Psoas muscle (tissue), 8 donors: ENCODE data around the gene SRF. TPM values are rescaled to one million over a fixed set of nuclear protein-coding genes. Genes with fewer than 3 reads are reported as not detected.

Experiments used
- ATAC-seq, 4 donors: fragments of 200-7000 bp; cut with Tn5 transposase; one replicate each; pipeline ENCODE4 v1.9.1; 2020; ENCODE audit warnings: moderate library complexity in 3 of 4, mild to moderate bottlenecking in 2 of 4
- DNase-seq, 2 donors: peaks; one replicate each; pipeline ENCODE4 v3.0.0-alpha.2; 2020
- H3K27ac ChIP-seq: fragments of 200-600 bp; one replicate; pipeline ENCODE4 v1.8.0; 2022
- H3K27me3 ChIP-seq, 3 donors: fragments of 200-600 bp in 1 of 3; one replicate each; pipeline versions ENCODE4 v1.6.1 to v1.8.0; 2013 to 2022; ENCODE audit warnings: low read length in 2 of 3, mild to moderate bottlenecking in 2 of 3, moderate library complexity in 1 of 3; ENCODE audit not compliant: insufficient read depth in 3 of 3
- H3K36me3 ChIP-seq, 2 donors: fragments of 200-600 bp in 1 of 2; one replicate each; pipeline versions ENCODE4 v1.6.1 to v1.8.0; 2013 to 2022; ENCODE audit warnings: low read depth in 1 of 2, mild to moderate bottlenecking in 1 of 2, moderate library complexity in 1 of 2; ENCODE audit not compliant: insufficient read depth in 1 of 2
- H3K4me1 ChIP-seq: fragments of 200-600 bp; one replicate; pipeline ENCODE4 v1.8.0; 2022
- H3K4me3 ChIP-seq: fragments of 200-600 bp; one replicate; pipeline ENCODE4 v1.8.0; 2022; ENCODE audit warnings: mild to moderate bottlenecking
- H3K9me3 ChIP-seq: fragments of 200-600 bp; one replicate; pipeline ENCODE4 v1.8.0; 2022
- WGBS, 3 donors: extraction: QIAGEN DNeasy Blood & Tissue Kit; methylation state at CpG; one replicate each; pipeline versions ENCODE4 v1.1.6 to v1.1.7; 2013; 5-methylcytosine and 5-hydroxymethylcytosine counted together
- intact Hi-C, 2 donors: fragments of 100-400 bp; cut with DNase I; formaldehyde crosslinking; loops; one replicate each; pipeline versions ENCODE4 v1.11.0 to v1.14.2; 2022
- polyA plus RNA-seq, 3 donors: library from polyadenylated mRNA; stranded (reverse); fragments of 200-250 nt; gene quantifications; one replicate each; pipeline ENCODE4 v1.2.3, GENCODE V29; 2013
- total RNA-seq, 4 donors: library from RNA; stranded (reverse); fragmentation: NEBNext Ultra II Directional in 2 of 4; extraction: Animal tissue kit (Norgen Biotek cat#: 25700) in 2 of 4; gene quantifications; one replicate each; pipeline versions ENCODE4 v1.2.1 to v1.2.4, GENCODE V29; 2021 to 2023
- TF ChIP-seq, protein P1 (sequence below): fragments of 200-600 bp; IDR thresholded peaks from one replicate; pipeline ENCODE4 v1.8.0; 2022; ENCODE audit warnings: antibody characterized with exemption
- donor health status: healthy with polysubstance abuse.
- donor health status: DM: no; HTN: no; CAD: no; lungs with moderate emphysema.
- donor health status: Bipolar disorder and iron deficiency.
- donor health status: healthy.
- donor health status: DM: yes; HTN: yes; CAD: no.
- donor health status: DM: no; HTN: no; CAD: no.
- donor health status: DM: no; HTN: no; CAD: no.
- donor health status: DM: yes; HTN: yes; CAD: no.

Gene SRF
- total and polyA plus RNA-seq, 7 donors: 26.3 to 57.7 (median 39.3) TPM

- Histone ChIP-seq H3K4me1 (no peaks in the 10 kb centered on the region), H3K9me3 (no peaks in the 10 kb centered on the region), H3K27me3 (no peaks in the 10 kb centered on the region), H3K4me3 (no peak overlapping the region), H3K36me3 (peaks cover 0 to 88% of the 10 kb centered on the region in 2 donors), H3K27ac (no peak overlapping the region)
- DNase-seq (no peak), ATAC-seq (no peak)
- intact Hi-C loops: no loop called here
- WGBS, 3 donors: 93 to 96% (median 94%) methylated on average over 6 of the region's 6 CpGs
- TF ChIP-seq, protein P1, sequence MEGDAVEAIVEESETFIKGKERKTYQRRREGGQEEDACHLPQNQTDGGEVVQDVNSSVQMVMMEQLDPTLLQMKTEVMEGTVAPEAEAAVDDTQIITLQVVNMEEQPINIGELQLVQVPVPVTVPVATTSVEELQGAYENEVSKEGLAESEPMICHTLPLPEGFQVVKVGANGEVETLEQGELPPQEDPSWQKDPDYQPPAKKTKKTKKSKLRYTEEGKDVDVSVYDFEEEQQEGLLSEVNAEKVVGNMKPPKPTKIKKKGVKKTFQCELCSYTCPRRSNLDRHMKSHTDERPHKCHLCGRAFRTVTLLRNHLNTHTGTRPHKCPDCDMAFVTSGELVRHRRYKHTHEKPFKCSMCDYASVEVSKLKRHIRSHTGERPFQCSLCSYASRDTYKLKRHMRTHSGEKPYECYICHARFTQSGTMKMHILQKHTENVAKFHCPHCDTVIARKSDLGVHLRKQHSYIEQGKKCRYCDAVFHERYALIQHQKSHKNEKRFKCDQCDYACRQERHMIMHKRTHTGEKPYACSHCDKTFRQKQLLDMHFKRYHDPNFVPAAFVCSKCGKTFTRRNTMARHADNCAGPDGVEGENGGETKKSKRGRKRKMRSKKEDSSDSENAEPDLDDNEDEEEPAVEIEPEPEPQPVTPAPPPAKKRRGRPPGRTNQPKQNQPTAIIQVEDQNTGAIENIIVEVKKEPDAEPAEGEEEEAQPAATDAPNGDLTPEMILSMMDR: no peak
These were observed 29.5 kb downstream of the SRF start for GRCh38 chr6:43200541-43200940.

DNA sequence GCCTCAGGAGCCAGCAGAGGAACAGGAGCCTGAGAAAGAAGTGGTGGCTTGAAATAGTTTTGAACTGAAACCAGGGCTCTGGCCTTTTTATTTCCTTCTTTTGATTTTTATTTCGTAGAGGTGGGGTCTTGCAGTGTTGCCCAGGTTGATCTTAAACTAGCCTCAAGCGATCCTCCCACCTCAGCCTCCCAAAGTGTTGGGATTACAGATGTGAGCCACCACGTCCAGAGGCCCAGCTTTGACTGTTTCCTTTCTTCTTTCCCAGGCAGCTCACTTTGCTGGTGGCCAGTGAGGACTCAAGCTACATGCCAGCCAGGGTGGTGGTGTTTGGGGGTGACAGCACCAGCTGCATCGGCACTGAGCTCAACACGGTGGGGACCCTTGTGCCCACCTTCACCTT, 31.4 kb downstream of the SRF start:
- no peak overlapping the region for H3K4me3 ChIP-seq
- WGBS, 3 donors: 85 to 90% (median 87%) methylated on average over 5 of the region's 5 CpGs
- peaks cover 0 to 87% of the 10 kb centered on the region in 2 donors for H3K36me3 ChIP-seq
- TF ChIP-seq, protein P1: no peak
- ATAC-seq (no peak), DNase-seq (no peak)
- no peak overlapping the region for H3K27ac ChIP-seq
- no peaks in the 10 kb centered on the region for H3K27me3 ChIP-seq
- intact Hi-C loops: no loop called here
- no peaks in the 10 kb centered on the region for H3K9me3 ChIP-seq
- H3K4me1 ChIP-seq: no peaks in the 10 kb centered on the region

DNA sequence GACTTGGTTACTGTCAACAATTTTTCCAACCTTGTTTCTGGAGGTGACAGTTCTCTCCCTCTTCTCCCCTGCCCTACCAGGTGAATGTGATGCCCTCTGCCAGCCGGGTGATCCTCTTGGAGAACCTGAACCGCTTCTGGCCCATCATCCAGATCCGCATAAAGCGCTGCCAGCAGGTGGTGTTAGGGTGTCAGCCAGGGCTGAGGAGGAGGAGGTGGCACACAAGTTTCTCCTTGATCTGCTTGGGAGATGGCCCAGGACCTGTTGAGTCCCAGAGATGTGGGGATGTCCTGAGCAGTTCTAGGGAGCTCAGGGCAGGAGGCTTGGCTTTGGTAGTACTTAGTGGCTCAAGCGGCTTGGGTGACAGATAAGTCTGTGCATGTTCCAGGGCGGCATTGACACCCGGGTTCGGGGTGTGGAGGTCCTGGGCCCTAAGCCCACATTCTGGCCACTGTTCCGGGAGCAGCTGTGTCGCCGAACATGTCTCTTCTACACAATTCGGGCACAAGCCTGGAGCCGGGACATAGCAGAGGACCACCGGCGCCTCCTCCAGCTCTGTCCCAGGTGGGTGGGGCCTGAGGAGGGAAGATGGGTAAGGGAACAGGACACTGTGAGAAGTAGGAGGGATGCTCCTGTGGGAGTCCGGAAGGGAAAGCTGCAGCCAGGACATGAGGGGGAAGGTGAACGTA, 32.1 kb downstream of the SRF start:
- H3K36me3 ChIP-seq: peaks cover 0 to 83% of the 10 kb centered on the region in 2 donors
- intact Hi-C loops: no loop called here
- H3K27me3 ChIP-seq: no peaks in the 10 kb centered on the region
- ATAC-seq: no peak
- H3K4me1 ChIP-seq: no peaks in the 10 kb centered on the region
- TF ChIP-seq, protein P1: no peak
- DNase-seq: no peak
- H3K27ac ChIP-seq: no peak overlapping the region
- H3K4me3 ChIP-seq: no peak overlapping the region
- WGBS, 3 donors: 89 to 95% (median 92%) methylated on average over 17 of the region's 17 CpGs
- H3K9me3 ChIP-seq: no peaks in the 10 kb centered on the region

- no peaks in the 10 kb centered on the region for H3K27me3 ChIP-seq
- no peak overlapping the region for H3K27ac ChIP-seq
- no peak for DNase-seq
- TF ChIP-seq, protein P1: no peak
- intact Hi-C loops: no loop called here
- peaks cover 0 to 81% of the 10 kb centered on the region in 2 donors for H3K36me3 ChIP-seq
- no peak for ATAC-seq
- 87 to 95% (median 93%) methylated on average over 8 of the region's 8 CpGs for WGBS, 3 donors
- H3K9me3 ChIP-seq: no peaks in the 10 kb centered on the region
- no peaks in the 10 kb centered on the region for H3K4me1 ChIP-seq
- H3K4me3 ChIP-seq: no peak overlapping the region
These were observed 32.6 kb downstream of the SRF start for GRCh38 chr6:43203718-43204095.
